ENCODE measurements around the gene ITPRID1.

DNA sequence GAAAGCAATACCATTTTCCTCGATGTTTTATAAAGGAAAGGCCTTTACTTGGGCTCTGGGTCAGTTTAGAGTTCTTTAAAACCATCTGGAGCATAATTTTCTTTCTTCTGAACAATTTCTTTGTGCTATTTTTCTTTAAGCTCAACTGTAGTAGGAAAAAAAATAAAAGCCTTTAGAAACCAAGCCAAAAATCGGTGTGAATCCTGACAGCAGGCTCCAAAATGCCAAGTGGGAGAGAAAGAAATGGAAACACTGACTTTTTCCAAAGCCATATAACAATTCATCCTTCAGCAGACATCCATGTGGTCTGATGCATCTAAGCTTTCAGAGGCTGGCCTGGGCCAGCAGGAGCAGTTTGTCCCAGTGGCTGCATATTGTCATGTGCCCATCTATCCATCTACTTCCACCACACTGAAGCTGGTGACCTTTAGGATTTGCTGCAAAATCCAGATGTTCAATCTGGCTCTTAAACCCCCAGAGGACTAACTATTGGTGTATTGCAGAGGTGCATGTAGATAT is 23.0 kb upstream of the ITPRID1 start:
- TF ChIP-seq CTCF (IDR thresholded peaks at IDR 0.05) (no peak), POLR2A (IDR thresholded peaks at IDR 0.05) (no peak), EP300 (IDR thresholded peaks at IDR 0.05) (no peak)

Measured in gastroesophageal sphincter (tissue), 3 donors.